DMS79 treated with DMSO at 0.1 percent for 48 hours (cell line): ENCODE measurements around the gene SHMT2.
A peak's percentile ranks its signal among the peaks of the same experiment; 100 is the strongest.

ENCODE experiments used
- DNase-seq: peaks from one replicate; lab custom pipeline; 2025; lab: John Stamatoyannopoulos, UW

SHMT2 gene

DNA sequence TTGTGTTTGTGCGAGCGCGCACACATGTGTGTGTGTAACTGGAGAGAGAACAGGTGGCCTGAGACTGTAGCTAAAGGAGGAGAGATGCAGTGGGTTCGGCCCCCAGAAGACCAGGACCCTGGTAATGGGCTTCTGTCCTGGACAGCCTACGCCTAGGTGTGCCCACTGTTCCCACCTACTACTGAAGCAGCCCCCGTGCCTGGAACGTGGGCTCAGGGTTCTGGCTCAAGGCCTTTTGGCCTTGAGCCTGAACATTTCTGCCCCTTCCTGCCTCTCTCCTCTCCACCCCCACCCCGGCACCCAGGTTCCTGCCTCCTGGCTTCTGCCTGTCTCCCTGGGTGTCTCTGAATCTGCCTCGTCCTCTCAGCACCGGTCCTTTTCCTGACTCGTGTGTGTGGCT lies 14.4 kb upstream of the SHMT2 start:
- DNase-seq: no peak

- no peak for DNase-seq
Observed at GRCh38 chr12:57215668-57216013, 13.9 kb upstream of the SHMT2 start.

DNA sequence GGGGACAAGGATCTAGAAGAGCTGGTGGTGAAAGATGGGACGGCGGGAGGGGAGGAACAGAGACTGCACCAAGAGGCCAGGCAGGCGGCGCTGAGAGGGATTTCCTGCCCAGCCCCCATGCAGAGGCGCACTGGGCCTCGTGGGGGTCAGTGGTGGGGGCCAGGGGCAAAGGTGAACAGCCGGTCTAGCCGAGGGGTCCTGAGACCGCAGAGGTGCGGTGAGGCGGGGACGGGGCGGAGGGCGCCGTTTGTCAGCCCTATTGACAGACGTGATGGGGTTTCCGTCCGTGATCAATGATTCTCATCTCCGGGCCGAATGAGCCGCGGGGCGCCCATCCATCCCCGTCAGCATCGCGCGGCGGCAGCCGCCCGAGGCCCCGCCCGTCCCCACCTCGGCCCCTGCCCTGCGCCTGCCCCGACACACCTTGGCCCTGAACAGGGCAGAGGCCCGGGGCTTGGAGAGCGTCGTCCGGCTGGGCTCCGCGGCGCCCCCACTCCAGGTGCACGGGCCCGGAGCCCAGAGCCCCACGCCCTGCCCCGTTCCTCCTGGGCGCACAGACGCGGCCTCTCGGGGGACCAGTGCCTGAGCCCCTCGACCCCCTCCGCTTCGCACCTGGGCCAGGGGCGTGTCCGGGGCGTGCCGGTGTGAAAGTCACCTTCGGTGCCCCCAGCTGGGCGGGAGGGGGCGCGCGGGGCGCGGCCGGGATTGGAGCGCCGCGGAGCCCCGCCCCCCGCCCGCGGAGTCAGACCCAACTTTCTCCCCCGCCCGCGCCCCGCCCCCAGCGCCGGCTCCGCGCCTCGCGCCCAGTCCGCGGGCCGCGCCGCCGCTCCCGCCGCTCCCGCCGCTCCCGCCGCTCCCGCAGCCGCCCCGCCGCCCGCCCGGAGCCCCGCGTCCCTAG lies 13.2 kb upstream of the SHMT2 start, which contains the start of gene NXPH4:
Gene NXPH4, plus strand, starts transcription at position 781 of the 898 bp plus-strand sequence. CDS start 176 bp downstream, outside the sequence.
- no peak for DNase-seq

- DNase-seq: peak; percentile 7
Observed at GRCh38 chr12:57216921-57217879, 12.3 kb upstream of the SHMT2 start.

DNA sequence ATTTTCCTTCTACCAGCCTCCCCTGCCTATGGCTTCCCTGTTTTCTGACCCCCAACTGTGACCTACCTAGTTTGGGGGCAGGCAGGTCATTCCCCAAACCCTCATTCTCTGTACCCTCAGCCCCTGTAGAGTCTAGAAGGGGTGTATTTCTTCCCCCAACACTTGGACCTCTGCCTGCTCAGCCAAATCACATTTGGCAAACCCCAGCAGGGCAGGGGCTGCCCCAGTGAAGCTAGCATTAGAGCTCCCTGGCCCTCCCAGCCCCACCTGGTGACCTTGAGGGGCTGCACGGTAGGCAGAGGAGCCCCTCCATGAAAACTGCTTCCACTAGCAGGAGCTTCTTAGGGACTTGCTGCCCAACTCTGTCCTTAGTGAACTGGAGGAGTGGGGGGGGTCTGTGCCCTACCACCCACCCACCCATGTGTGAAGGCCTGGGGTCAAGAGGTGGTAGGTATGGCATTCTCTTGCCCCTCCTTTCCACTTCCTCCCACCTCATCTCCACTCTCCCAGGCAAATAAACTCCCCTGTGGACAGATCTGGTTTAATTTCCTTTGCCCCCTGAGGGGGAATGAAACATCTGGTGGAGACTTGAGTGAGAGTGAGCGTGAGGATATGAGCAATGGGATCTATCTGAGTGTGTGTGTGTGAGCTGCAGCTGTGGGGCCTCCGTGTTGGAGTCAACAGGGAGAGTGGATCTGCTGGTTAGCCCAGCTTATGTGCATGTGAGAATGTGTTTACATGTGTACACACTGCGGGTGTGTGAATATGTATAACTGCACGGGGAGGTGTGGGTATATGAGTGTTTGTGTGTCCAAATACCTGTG lies 11.3 kb upstream of the SHMT2 start:
- no peak for DNase-seq

- no peak for DNase-seq
Observed at GRCh38 chr12:57219205-57219992, 10.1 kb upstream of the SHMT2 start.

DNA sequence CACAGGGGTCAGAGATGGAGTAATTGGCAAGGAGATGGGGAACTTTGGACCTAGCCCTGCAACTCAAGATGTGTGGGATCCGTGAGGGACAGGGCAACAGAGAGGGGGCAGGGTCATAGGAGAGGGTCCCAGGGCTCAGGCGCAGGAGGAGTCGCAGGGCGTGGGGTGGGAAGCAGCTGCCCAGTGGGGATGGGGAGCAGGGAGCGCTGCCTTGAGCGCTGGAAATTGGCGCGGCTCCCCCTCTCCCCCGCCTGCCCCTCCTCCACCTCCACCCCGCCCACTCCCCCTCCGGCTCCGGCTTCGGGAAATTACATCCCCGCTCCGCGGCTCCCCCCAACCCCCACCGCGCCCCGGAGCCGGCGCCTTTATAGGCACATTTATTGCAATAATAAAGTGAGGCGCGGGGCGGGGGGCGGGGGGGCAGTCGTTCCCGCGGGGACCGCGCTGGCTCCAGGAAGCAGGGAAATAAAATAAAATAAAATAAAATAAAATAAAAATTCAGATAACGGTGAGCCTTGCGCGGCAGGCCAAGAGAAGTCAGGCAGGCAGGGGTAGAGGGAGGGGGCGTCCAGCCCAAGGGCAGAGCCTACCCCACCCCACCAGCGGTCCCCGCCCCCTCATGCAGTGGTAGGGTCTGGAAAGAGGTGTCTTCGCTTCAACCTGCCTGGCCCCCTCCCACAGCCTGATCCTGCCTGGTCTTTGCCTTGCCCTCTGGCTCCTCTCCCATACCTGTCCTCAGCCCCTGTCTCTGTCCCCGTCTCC lies 9.3 kb upstream of the SHMT2 start:
- DNase-seq: no peak

DNA sequence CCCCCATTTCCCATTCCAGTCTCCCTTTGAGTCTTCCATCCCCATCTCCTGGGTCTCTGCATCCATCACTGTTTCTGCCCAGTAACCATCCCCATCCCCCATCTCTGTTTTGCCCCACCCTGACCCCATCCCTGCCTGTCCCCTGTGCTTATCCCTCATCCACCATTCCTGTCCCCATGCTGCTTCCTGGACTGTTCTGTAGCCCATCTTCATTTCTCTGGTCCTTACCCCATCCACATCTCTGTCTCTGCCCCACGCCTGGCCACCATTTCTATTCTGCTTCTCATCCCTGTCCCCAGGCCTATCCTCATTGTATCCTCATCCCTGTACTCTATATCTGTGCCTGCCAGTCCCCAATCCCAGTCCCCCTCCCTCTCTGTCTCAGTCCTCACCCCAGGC lies 8.7 kb upstream of the SHMT2 start:
- DNase-seq: no peak

DNA sequence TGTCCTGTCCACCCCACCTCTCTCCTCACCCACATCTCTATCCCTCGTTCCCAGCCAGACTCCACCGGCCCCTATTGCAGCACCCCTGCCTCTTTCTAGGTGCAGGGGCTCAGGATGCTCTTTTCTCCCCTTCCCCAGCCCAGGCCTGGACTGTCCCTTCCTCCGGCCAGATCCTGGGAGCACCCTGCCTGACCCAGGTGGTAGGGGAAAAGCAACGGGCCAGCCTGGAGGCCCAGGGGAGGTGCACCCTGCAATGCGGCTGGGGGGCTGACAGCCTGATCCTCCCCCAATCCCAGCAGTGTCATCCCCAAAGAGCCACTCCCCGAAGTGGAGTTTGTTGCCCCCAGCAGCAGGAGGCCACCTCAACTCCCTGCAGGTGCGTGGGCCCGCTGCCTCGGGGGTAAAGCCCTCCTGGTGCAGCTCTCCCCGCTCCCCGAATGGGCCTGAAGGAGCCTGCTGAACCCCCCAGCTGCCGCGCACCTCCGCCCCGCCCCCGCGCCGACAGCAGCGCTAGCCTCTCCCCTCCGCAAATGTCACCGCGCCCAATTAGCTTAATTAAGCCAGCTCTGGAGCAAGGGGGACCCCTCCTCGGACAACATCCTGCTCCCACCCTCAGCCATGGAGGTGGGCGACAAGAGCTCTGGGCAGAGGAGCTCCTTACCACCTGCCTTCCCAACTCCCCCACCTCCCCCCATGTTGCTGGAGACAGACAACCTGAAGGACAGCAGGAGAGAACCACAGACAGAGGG lies 8.2 kb upstream of the SHMT2 start:
- DNase-seq: no peak

DNA sequence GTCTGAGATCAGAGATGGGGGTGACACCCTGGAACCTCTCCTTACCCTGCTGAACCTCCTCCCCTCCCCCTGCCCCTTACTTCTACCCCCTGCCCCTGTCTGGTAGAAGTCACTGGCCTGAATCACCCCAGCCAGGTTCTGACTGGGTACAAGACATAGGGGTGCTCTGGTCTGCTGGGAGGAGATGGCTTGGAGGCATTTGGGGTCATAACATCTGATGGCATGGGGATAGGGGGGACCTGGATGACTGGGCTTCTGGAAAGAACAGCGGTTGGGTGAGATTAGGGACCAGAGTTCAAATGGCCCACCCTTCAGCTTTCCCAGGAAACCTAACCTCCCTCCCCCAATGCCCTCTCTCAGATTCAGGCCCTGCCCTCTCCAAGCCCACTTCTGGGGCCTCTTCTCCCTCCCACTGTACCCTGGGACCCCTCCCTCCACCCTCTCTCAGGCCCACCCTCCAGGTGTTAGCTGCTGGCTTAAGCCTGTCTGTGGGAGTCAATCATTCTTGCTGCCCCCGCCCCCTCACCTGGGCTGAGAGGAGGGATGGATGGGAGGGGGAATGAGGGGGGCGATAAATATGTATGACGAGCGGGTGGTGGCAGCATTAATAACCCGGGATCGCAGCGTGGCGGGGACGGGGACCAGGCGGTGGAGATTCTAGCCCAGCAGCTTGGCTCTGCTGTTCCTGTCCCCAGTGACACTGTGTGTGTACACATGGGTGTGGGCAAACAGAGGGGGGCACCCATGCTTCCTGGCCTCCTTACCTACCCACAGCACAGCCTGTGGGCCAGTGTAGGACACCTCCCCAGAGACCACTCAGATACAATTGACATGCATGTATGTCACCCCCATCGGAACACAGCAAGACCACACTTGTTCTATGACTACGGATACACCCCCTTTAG lies 7.0 kb upstream of the SHMT2 start:
- no peak for DNase-seq

DNA sequence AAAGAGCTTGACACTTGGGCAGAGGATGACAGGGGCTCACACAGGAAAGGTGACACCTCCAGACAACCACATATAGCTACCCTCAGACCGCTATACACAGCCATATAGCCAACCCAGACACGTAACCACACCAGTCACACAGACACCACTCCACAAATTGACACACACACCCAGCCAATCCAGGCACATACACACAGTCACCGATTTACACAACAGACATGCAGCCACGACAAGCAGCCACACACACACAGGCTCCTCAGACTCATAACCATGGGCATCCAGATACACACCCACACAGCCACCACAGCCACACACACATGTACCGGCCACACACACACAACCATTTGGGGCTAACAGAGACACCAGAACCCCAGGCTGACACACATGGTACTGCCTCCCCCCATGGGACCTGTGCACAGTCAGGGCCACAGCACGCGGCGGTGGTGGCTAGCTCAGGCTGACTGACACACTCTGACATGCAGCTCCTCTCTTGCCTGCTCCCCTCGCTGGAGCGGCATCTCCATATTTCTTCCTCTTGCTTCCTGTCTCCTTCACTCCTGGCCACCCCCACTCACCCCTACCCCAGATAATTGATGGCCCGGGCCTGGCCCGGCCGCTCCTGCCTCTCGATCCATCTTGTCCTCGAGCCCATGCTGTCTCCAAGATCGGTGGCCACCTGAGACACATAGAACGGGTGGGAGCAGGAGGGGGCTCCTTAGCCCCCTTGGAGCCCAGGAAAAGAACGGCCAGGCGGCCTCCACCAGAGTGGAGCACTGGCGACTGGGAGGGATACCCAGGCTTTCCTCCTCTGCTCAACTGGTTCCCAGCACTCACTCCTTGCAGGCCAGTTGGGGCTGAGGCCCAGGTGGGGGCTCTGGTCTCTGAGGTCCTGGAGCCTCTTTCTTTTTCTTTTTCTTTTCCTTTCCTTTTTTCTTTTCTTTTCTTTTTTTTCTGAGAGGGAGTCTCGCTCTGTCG lies 6.0 kb upstream of the SHMT2 start:
- DNase-seq: no peak

DNA sequence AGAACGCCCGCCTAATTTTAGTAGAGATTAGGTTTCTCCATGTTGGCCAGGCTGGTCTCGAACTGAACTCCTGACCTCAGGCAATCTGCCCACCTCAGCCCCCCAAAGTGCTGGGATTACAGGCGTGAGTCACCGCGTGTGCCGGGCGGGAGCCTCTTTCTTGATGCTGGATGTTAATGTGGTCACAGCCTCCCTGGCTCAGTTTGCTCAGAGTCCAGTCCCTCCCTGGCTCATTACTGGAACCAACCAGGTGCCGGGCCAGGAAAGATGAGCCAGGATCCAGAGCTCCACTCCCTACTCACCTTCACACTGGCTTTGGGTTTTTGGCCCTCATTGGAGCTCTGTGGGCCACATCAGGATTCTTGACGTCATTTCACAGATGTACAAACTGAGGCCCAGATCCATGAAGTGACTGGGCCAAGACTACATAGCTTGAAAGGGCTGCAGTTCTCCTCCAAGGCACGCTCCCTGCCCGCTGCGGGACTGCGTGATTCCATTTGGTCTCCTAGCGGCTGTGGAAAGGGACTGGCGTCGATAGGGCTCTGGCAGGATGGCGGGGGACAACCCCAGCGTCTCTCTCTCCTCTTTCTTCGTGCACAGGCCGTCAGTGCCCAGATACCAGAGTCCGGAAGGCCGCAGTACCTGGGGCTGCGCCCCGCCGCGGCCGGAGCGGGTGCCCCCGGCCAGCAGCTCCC lies 5.1 kb upstream of the SHMT2 start:
- no peak for DNase-seq

DNA sequence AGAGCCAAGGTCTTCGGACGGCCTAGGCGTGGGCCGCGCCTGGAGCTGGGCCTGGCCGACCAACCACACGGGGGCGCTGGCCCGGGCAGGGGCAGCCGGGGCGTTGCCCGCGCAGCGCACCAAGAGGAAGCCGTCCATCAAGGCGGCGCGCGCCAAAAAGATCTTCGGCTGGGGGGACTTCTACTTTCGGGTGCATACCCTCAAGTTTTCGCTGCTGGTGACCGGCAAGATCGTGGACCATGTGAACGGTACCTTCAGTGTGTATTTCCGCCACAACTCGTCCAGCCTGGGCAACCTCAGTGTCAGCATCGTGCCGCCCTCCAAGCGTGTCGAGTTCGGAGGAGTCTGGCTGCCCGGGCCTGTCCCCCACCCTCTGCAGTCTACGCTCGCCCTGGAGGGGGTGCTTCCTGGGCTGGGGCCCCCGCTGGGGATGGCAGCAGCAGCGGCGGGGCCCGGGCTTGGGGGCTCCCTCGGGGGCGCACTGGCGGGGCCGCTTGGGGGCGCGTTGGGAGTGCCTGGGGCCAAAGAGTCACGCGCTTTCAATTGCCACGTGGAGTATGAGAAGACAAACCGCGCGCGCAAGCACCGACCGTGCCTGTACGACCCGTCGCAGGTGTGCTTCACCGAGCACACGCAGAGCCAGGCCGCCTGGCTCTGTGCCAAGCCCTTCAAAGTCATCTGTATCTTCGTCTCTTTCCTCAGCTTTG lies 4.4 kb upstream of the SHMT2 start:
- DNase-seq: peak; percentile 18

GRCh38 chr12:57225680-57226210 lies 3.8 kb upstream of the SHMT2 start:
- no peak for DNase-seq

DNA sequence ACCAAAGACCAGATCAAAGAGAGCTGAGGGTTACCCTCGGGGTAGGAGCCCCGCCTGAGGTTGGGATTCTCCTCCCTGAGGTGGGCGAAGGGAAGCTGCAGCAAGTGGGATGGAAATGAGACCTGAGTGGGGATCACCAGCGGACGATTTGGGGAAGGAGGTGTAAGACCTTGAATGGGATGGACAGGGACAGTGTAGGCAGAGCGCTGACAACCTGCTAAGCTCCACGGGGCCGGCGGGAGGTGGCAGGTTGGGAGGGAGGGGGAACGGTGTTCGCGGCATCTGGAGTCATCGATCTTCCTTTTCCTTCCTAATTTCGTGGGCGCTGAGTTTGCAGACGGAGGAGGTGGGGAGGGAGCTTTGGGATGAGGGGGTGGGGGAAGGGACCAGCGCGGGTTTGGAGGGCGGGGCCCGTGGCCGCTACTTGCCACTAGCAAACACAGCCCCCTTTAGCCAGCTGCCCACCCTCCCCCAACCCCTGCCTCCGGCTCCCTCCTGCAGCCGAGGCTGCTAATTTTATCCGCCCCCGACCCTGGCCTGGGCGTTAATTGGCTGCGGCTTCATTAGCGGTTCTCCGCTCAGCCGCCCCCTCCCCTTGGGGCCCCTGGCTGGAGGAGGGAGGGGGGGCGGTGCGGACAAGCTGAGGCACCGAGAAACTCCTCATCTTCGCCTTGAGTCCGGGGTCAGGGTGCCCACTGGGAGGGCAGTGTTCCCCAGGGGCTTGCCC lies 2.8 kb upstream of the SHMT2 start:
- DNase-seq: no peak
